Measurements from ENCODE around the gene RPUSD3.

RPUSD3 gene

GRCh38 chr3:9797196-9797945 is 46.4 kb downstream of the RPUSD3 start:
- no peak for DNase-seq

DNA sequence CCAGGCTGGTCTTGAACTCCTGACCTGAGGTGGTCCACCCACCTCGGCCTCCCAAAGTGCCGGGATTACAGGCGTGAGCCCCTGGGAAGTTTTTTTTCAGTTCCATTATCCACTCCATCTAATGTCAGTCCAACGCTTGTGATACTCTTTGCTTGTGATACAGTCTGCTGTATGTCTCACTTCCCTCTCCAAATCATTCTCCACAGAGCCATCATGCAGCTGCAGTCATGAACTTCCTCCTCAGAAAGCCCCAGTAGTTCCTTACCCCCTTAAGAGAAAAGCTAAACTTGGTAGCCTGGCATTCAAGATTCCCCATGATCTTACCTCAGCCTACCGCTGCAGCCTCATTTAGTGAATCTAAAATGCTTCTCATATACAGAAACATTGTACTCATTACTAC is 48.6 kb downstream of the RPUSD3 start:
- no peak for DNase-seq

- DNase-seq, result no peak
Measured at GRCh38 chr3:9794400-9794799, 49.4 kb downstream of the RPUSD3 start.

DNA sequence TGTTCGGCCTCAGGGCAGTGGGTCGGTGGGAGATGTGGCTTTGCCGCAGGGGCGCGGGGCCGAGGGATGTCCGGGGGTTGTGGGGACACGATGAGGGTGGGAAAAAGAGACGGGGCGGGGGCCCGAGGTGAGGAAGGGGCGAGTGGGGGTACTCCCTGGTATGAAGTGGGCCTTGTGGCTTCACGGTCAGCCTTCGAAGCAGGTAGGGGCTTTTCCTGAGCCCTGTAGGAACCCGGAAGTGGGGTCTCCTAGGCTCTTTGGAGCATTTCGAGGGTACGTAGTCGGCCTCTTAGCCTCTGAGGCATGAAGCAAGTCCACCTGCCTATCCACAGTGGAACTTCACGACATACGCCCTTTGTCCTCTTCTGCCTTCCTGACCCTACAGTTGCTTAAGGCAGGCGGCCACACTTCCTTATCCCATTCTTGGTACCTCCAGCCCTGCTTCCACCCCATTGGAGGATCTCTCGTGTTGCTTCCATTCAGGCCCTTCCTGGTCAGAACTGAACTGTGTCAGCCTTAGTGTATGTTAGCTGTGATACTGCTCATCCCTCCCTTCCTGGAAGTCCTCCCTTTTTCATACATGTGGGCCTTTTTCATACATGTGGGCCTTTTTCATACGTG is 50.5 kb downstream of the RPUSD3 start:
- no peak for DNase-seq

DNA sequence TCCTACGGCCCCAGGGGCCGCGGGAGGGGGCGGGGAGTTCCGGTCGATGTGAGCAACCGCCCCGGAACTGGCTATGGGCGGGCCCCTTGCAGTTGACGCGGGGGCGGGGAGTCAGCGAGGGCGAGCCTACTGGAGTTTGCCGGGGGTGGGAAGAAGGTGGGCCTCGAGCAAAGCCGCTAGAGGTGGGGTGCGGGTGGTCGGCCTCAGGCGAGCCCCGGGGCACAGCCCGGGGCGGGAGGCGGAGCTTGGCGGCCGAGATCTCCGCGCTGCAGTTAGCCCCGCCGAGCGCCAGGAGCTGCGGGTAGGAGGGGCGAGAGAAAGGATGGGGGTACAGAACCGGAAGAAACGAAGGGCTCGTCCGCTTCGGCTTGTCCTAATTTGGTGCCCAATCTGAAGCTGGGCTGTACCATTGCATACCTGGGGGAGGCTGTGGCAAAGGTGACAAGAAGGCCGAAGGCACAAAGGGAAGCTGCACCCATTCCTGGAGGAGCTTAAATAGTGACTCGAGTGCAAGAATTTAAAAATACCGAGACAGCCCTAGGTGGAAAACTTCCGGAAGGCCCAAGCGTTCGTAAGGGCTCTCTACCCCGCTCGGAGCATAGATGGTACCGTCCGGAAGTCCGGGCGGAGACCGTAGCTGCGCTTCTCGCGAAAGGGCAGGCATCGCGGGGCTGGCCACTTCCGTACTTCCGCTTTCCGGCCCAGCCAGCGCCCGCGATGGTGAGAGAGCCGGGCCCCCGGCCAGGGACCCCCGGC is 51.2 kb downstream of the RPUSD3 start, which contains the start of the genes ARPC4 and TADA3:
TSS of gene ARPC4 (plus strand) at position 678 of the 756 bp plus-strand sequence. CDS start at position 718, 40 bp downstream.
TSS of gene TADA3 (minus strand) at position 69 of the 756 bp plus-strand sequence. CDS start 1,007 bp downstream, outside the sequence.
- peak; percentile 99 for DNase-seq

DNA sequence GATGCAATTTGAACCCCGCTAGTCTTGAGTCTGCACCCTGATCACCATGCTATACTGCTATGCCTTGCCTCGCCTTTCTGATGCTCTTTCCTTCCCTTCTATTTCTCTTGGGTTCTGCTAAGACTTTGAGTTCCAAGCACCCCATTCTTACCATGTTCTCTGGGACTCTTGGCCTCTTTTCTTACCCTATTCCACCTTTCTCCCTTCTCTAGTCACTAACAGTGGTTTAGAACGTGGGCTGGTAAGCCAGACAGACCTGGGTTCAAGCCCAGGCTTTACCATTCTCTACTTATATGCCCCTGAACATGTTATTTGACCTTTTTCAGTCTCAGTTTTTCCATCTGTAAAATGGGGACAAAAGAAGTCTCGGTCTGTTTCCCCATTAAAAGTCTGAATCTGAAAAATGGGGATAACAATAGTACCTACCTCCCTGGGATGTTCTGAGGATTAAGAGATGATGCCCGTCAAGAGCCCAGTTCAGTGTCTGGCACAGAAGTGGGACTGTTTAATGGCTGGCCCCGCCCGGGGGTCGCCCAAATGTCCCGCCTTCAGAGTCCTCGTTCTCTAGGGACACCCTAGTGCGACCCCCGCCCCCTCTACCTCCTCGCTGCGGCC is 51.9 kb downstream of the RPUSD3 start:
- DNase-seq, result no peak

DNA sequence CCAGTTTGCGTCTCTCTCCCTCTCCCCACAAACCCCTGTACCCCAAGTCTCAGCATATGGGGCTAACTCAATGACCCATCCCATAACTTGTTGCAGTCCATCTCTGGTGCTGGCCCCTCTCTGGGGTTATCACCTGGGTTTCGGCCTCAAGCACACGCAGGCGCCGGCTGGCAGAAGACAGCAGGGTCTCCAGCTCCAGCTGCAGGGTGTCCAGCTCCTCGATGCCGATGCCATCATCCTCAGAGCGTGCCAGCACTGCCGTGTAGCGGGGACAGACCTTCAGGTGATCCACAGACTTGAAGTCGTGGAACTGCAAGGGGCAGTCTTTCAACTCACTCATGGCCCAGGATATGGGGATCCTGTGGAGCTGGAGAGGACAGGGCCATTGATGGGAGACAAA is 52.7 kb downstream of the RPUSD3 start:
- DNase-seq, result no peak
